Activated CD4-positive, alpha-beta T cell treated with anti-CD3 and anti-CD28 coated beads for 36 hours (primary cell): ENCODE data around the gene ECPAS. TPM values are rescaled to one million over a fixed set of nuclear protein-coding genes. Genes with fewer than 3 reads are reported as not detected.
"Not testable (repeated sequence)": the region's sequence is repeated elsewhere in the genome, so short reads cannot be mapped to it uniquely, and the experiment has no call there.

Experiments used
- ATAC-seq: fragments of 200-7000 bp; cut with Tn5 transposase; one replicate; pipeline ENCODE4 v1.10.0; 2021; ENCODE audit warnings: mild to moderate bottlenecking, moderate library complexity
- CTCF ChIA-PET: fragments of 350-600 bp; sonication (Branson Sonifier 250); formaldehyde crosslinking; loops from one replicate; lab custom pipeline; 2021; ENCODE audit warnings: antibody characterized with exemption; lab: Charles Lee
- POLR2A ChIA-PET: fragments of 350-600 bp; sonication (Branson Sonifier 250); formaldehyde crosslinking; loops from one replicate; lab custom pipeline; 2021; ENCODE audit warnings: antibody characterized with exemption, inconsistent platforms; lab: Charles Lee
- DNase-seq: peaks from one replicate; pipeline ENCODE4 v3.0.0-alpha.2; 2020
- H3K27ac Mint-ChIP-seq: one replicate; pipeline ENCODE4 v1.8.0; 2021; ENCODE audit warnings: mixed read lengths
- H3K27me3 Mint-ChIP-seq: one replicate; pipeline ENCODE4 v1.8.0; 2021; ENCODE audit warnings: mixed read lengths
- H3K36me3 Mint-ChIP-seq: one replicate; pipeline ENCODE4 v1.8.0; 2021; ENCODE audit warnings: low read depth, mixed read lengths
- H3K4me1 Mint-ChIP-seq: one replicate; pipeline ENCODE4 v1.8.0; 2021; ENCODE audit warnings: mixed read lengths
- H3K4me3 Mint-ChIP-seq: one replicate; pipeline ENCODE4 v1.8.0; 2021; ENCODE audit warnings: mild to moderate bottlenecking, moderate library complexity, mixed read lengths
- H3K9me3 Mint-ChIP-seq: one replicate; pipeline ENCODE4 v1.8.0; 2021; ENCODE audit warnings: low read depth, mixed read lengths
- intact Hi-C, 2 experiments: fragments of 100-400 bp; cut with DNase I in 1 of 2; cut with micrococcal nuclease in 1 of 2; formaldehyde crosslinking; loops; one replicate each; pipeline versions ENCODE4 v1.14.2 to v1.15.1; 2022 to 2024; cut with DNase I, micrococcal nuclease
- total RNA-seq, 2 experiments: library from RNA; stranded (reverse); gene quantifications; one replicate each; pipeline ENCODE4 v1.2.3, GENCODE V29; 2021

ECPAS gene
- total RNA-seq, 2 experiments from 2014 or later: 78.4 to 127 TPM

DNA sequence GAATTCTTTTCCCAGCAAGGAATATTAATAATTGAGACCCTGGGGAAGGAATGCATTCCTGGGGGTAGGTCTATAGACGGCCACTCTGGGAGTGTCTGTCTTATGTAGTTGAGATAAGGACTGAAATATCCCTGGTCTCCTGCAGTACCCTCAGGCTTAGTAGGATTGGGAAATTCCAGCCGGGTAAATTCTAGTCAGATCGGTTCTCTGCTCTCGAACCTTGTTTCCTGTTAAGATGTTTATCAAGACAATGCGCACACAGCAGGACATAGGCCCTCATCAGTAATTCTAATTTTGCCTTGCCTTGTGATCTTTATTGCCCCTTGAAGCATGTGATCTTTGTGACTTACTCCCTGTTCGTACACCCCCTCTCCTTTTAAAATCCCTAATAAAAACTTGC lies 27.4 kb upstream of the ECPAS start:
- H3K36me3 Mint-ChIP-seq, CTCF ChIA-PET, POLR2A ChIA-PET, H3K27ac Mint-ChIP-seq, H3K4me3 Mint-ChIP-seq, H3K27me3 Mint-ChIP-seq, DNase-seq, ATAC-seq, H3K4me1 Mint-ChIP-seq, H3K9me3 Mint-ChIP-seq, intact Hi-C loops: not testable (repeated sequence)

- H3K27me3 Mint-ChIP-seq: peaks cover 3% of the 10 kb centered on the region
- ChIA-PET POLR2A (no interaction called here), CTCF (no interaction called here)
- no peaks in the 10 kb centered on the region for H3K36me3 Mint-ChIP-seq
- no peak overlapping the region for H3K4me3 Mint-ChIP-seq
- intact Hi-C loops: no loop called here
- no peak for ATAC-seq
- peaks cover 4% of the 10 kb centered on the region for H3K4me1 Mint-ChIP-seq
- H3K9me3 Mint-ChIP-seq: no peaks in the 10 kb centered on the region
- DNase-seq: no peak
- H3K27ac Mint-ChIP-seq: no peak overlapping the region
These were observed 18.3 kb upstream of the ECPAS start for GRCh38 chr9:111502506-111502905.

- intact Hi-C loops: no loop called here
- Mint-ChIP-seq H3K27me3 (peaks cover 3% of the 10 kb centered on the region), H3K27ac (no peak overlapping the region), H3K9me3 (no peaks in the 10 kb centered on the region), H3K4me1 (peaks cover 4% of the 10 kb centered on the region), H3K36me3 (no peaks in the 10 kb centered on the region), H3K4me3 (no peak overlapping the region)
- ChIA-PET CTCF (no interaction called here), POLR2A (no interaction called here)
- DNase-seq (no peak), ATAC-seq (no peak)
These were observed 17.5 kb upstream of the ECPAS start for GRCh38 chr9:111501648-111502047.

GRCh38 chr9:111501005-111501562 lies 16.9 kb upstream of the ECPAS start:
- intact Hi-C loops: no loop called here
- POLR2A ChIA-PET: no interaction called here

GRCh38 chr9:111497196-111497595 lies 13.0 kb upstream of the ECPAS start:
- H3K36me3 Mint-ChIP-seq, POLR2A ChIA-PET, DNase-seq, H3K4me3 Mint-ChIP-seq, intact Hi-C loops, H3K27ac Mint-ChIP-seq, H3K4me1 Mint-ChIP-seq, CTCF ChIA-PET, ATAC-seq, H3K9me3 Mint-ChIP-seq: not testable (repeated sequence)
- H3K27me3 Mint-ChIP-seq: peaks cover 10% of the 10 kb centered on the region

More at GRCh38 chr9:111501005-111501562, 16.9 kb upstream of the ECPAS start:
- Mint-ChIP-seq H3K4me3 (no peak overlapping the region), H3K4me1 (peaks cover 4% of the 10 kb centered on the region), H3K36me3 (no peaks in the 10 kb centered on the region), H3K9me3 (no peaks in the 10 kb centered on the region), H3K27ac (no peak overlapping the region), H3K27me3 (peaks cover 4% of the 10 kb centered on the region)
- CTCF ChIA-PET: no interaction called here
- no peak for DNase-seq
- ATAC-seq: no peak

DNA sequence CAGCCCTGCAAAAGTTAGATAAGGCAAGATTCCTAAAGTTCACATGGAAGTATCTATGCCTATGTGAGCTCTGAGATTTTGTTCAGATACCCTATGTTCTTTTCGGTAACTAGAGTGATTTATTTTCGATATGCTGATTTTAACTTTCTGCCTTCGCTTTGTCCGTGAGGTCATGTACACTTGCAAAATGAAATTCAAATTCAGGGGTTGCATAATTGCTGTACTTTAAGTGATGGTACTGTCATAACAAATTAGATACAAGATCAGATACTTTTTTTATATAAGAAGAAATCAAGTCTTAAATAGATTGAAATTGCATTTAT lies 350 bp upstream of the ECPAS start:
- CTCF ChIA-PET: interaction anchor here (0.7 kb wide), 1 partner anchor 1785 kb away, joined by 3 read pairs; no protein-coding TSS in a partner anchor
- ATAC-seq: no peak

DNA sequence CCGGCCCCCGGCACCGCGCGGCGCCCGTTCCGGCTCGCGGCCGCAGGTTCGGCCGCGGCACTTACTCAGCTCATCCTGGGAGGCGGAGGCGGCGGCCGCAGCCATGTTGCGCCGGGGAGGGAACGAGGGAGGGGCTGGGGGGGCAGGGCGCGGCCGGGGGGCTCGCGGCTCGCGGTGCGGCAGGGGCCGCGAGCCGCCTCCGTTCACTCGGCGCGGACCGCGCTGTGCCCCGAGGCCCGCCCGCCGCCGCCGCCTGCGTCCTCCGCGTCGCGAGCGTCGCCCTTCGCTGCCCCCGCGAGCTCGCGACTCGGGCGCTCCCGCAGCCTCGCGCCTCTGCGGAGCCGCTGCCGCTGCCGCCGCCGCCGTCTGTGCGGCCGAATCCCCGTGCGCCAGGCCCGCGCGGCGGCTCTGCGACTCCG lies 735 bp downstream of the ECPAS start:
- DNase-seq (peak; percentile 75), ATAC-seq (peak; percentile 42)
- H3K36me3 Mint-ChIP-seq: peaks cover 11% of the 10 kb centered on the region
- H3K27me3 Mint-ChIP-seq: no peaks in the 10 kb centered on the region
- intact Hi-C loops: loop anchor here (1.0 to 10.0 kb wide), 8 partner anchors 42 to 1509 kb away; partner anchors contain the start of genes ZNF483 (in 2 of the 2), GNG10 (in 1 of the 2), INIP (in 1 of the 2) and KIAA1958 (in 1 of the 2)
- H3K9me3 Mint-ChIP-seq: no peaks in the 10 kb centered on the region
- no peak overlapping the region for H3K27ac Mint-ChIP-seq
- ChIA-PET CTCF (interaction anchor here (1.9 kb wide), 1 partner anchor 12 kb away, joined by 4 read pairs; no protein-coding TSS in a partner anchor), POLR2A (no interaction called here)
- no peak overlapping the region for H3K4me3 Mint-ChIP-seq
- H3K4me1 Mint-ChIP-seq: peaks cover 32% of the 10 kb centered on the region

More for the DNA sequence above, 350 bp upstream of the ECPAS start:
- Mint-ChIP-seq H3K9me3 (no peaks in the 10 kb centered on the region), H3K4me1 (peaks cover 28% of the 10 kb centered on the region), H3K4me3 (peak overlapping the region; percentile 81), H3K36me3 (peaks cover 7% of the 10 kb centered on the region), H3K27ac (peak overlapping the region; percentile 89), H3K27me3 (no peaks in the 10 kb centered on the region)
- DNase-seq: no peak
- intact Hi-C loops: loop anchor here (1.0 to 10.0 kb wide), 6 partner anchors 147 to 1510 kb away; partner anchors contain the start of genes DNAJC25 (in 2 of the 2), UGCG (in 2 of the 2), INIP (in 1 of the 2) and KIAA1958 (in 1 of the 2)
- POLR2A ChIA-PET: no interaction called here

GRCh38 chr9:111482694-111483438 lies 1.3 kb downstream of the ECPAS start:
- intact Hi-C loops: loop anchor here (1.0 to 10.0 kb wide), 8 partner anchors 42 to 1508 kb away; partner anchors contain the start of genes ZNF483 (in 2 of the 2), GNG10 (in 1 of the 2), INIP (in 1 of the 2) and KIAA1958 (in 1 of the 2)
- Mint-ChIP-seq H3K4me3 (peak overlapping the region; percentile 81), H3K27me3 (no peaks in the 10 kb centered on the region), H3K27ac (peak overlapping the region; percentile 82), H3K9me3 (no peaks in the 10 kb centered on the region), H3K36me3 (peaks cover 11% of the 10 kb centered on the region), H3K4me1 (peaks cover 32% of the 10 kb centered on the region)
- ChIA-PET POLR2A (no interaction called here), CTCF (interaction anchor here (1.9 kb wide), 1 partner anchor 12 kb away, joined by 4 read pairs; no protein-coding TSS in a partner anchor)
- ATAC-seq: peak; percentile 43
- DNase-seq: peak; percentile 79

DNA sequence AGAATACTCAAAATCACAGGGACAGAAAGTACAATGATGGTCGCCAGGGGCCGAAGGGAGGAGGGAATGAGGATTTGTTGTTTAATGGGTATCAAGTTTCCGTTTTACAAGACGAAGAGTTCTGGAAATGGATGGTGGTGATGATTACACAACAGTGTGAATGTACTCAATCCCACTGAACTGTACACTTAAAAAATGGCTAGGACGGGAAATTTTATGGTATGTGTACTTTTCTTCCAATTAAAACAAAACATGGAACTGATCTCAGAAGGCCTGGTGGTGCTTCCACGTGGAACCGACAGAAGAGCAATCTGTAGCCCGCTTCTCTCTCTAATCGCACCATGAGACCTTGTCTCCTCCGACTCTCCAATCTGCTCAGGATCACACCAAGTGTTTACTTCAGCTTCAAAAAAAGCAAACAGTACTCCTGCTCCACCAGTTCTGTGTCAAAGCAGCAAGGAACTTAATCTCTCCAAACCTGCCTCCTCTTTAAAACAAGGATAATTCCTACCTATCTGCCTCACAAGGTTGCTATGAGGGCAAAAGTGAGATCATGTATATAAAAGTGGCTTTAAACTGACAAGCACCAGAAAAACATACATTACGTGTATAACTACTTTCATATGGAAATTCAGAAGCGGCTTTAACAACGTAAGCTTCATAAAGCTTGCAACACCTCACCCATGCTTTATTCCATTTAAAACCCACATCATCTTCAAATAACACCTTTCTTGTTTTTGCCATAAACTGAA lies 2.1 kb downstream of the ECPAS start:
- H3K4me1 Mint-ChIP-seq: peaks cover 39% of the 10 kb centered on the region
- intact Hi-C loops: loop anchor here (2.0 to 10.0 kb wide), 5 partner anchors 415 to 1507 kb away; partner anchors contain the start of genes INIP (in 1 of the 2), KIAA1958 (in 1 of the 2), SNX30 (in 1 of the 2) and UGCG (in 1 of the 2)
- ATAC-seq (no peak), DNase-seq (no peak)
- H3K36me3 Mint-ChIP-seq: peaks cover 11% of the 10 kb centered on the region
- H3K27ac Mint-ChIP-seq: peak overlapping the region; percentile 82
- POLR2A ChIA-PET: no interaction called here
- CTCF ChIA-PET: interaction anchor here (0.6 to 1.9 kb wide), 2 partner anchors 11 to 30 kb away, joined by 4 to 7 read pairs; no protein-coding TSS in a partner anchor
- peak overlapping the region; percentile 81 for H3K4me3 Mint-ChIP-seq
- no peaks in the 10 kb centered on the region for H3K27me3 Mint-ChIP-seq
- no peaks in the 10 kb centered on the region for H3K9me3 Mint-ChIP-seq

DNA sequence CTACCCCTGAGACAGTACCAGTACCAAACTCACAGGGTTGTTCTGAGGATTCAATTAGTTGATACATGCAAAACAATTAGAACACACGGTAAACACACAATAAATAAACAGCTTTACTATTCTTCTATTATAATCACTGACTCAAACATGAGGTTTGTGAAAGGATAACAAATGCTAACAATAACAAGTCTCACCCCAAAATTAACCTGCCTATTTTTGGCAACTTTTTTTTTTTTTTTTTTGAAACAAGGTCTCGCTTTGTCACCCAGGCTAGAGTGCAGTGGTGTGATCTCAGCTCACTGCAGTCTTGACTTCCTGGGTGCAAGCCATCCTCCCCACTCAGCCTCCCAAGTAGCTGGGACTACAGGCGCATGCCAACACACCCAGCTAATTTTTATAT lies 6.5 kb downstream of the ECPAS start:
- ATAC-seq: no peak

DNA sequence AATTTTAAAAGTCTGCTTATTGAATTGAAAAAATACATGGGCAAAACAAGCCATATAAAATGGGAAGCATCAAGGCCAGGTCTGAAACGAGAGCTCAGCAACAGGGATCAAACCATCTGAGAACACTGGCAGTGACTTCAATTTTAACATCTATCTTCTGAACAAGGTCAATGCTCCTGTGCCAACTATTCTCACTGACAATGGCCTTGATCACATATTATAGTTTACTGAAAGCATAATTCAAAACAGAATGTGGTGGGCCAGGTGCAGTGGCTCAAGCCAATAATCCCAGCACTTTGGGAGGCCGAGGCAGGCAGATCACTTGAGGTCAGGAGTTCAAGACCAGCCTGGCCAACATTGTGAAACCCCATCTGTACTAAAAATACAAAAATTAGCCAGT lies 9.0 kb downstream of the ECPAS start:
- intact Hi-C loops: no loop called here
- ChIA-PET CTCF (interaction anchor here (1.0 kb wide), 1 partner anchor 12 kb away, joined by 3 read pairs; no protein-coding TSS in a partner anchor), POLR2A (no interaction called here)
- Mint-ChIP-seq H3K27me3 (no peaks in the 10 kb centered on the region), H3K36me3 (peaks cover 15% of the 10 kb centered on the region), H3K4me3 (no peak overlapping the region), H3K4me1 (peaks cover 41% of the 10 kb centered on the region), H3K27ac (no peak overlapping the region), H3K9me3 (no peaks in the 10 kb centered on the region)
- DNase-seq (no peak), ATAC-seq (no peak)

More for the DNA sequence above, 6.5 kb downstream of the ECPAS start:
- H3K4me1 Mint-ChIP-seq: peaks cover 51% of the 10 kb centered on the region
- ChIA-PET CTCF (interaction anchor here (0.7 kb wide), 1 partner anchor 36 kb away, joined by 5 read pairs; no protein-coding TSS in a partner anchor), POLR2A (interaction anchor here (0.6 kb wide), 2 partner anchors 13 to 99 kb away, joined by 3 to 5 read pairs; no protein-coding TSS in a partner anchor)
- H3K27ac Mint-ChIP-seq: no peak overlapping the region
- H3K36me3 Mint-ChIP-seq: peaks cover 15% of the 10 kb centered on the region
- DNase-seq: no peak
- no peaks in the 10 kb centered on the region for H3K27me3 Mint-ChIP-seq
- no peaks in the 10 kb centered on the region for H3K9me3 Mint-ChIP-seq
- H3K4me3 Mint-ChIP-seq: no peak overlapping the region
- intact Hi-C loops: no loop called here
